Activated T-cell treated with anti-CD3 and anti-CD28 coated beads for 48 hours (primary cell): ENCODE data around the gene EPHB4.
"Not testable (repeated sequence)": the region's sequence is repeated elsewhere in the genome, so short reads cannot be mapped to it uniquely, and the experiment has no call there.

Experiments
- DNase-seq: peaks from one replicate; pipeline ENCODE4 v3.0.0-alpha.2; 2020; ENCODE audit warnings: low read depth

EPHB4 gene

GRCh38 chr7:100819586-100819985 lies 7.7 kb downstream of the EPHB4 start:
- no peak for DNase-seq

- no peak for DNase-seq
Observed at GRCh38 chr7:100818825-100819224, 8.5 kb downstream of the EPHB4 start.

GRCh38 chr7:100818366-100818765 lies 9.0 kb downstream of the EPHB4 start:
- no peak for DNase-seq

GRCh38 chr7:100817097-100817496 lies 10.2 kb downstream of the EPHB4 start:
- no peak for DNase-seq

GRCh38 chr7:100816515-100816914 lies 10.8 kb downstream of the EPHB4 start:
- DNase-seq: not testable (repeated sequence)

- no peak for DNase-seq
Observed at GRCh38 chr7:100812729-100813128, 14.6 kb downstream of the EPHB4 start.

- no peak for DNase-seq
Observed at GRCh38 chr7:100811480-100811879, 15.8 kb downstream of the EPHB4 start.

- no peak for DNase-seq
Observed at GRCh38 chr7:100808354-100808875, 18.9 kb downstream of the EPHB4 start.

GRCh38 chr7:100806883-100807282 lies 20.4 kb downstream of the EPHB4 start:
- DNase-seq: not testable (repeated sequence)

- no peak for DNase-seq
Observed at GRCh38 chr7:100806276-100806675, 21.0 kb downstream of the EPHB4 start.

- no peak for DNase-seq
Observed at GRCh38 chr7:100804681-100805431, 22.5 kb downstream of the EPHB4 start.

GRCh38 chr7:100803398-100804161 lies 23.7 kb downstream of the EPHB4 start:
- DNase-seq: peak; percentile 33

GRCh38 chr7:100802951-100803350 lies 24.4 kb downstream of the EPHB4 start:
- DNase-seq: no peak

- no peak for DNase-seq
Observed at GRCh38 chr7:100801833-100802568, 25.3 kb downstream of the EPHB4 start.

GRCh38 chr7:100799037-100799896 lies 28.1 kb downstream of the EPHB4 start:
- peak; percentile 45 for DNase-seq

GRCh38 chr7:100794741-100795140 lies 32.6 kb downstream of the EPHB4 start:
- DNase-seq: no peak

- DNase-seq: no peak
Observed at GRCh38 chr7:100793806-100794660, 33.3 kb downstream of the EPHB4 start.

- DNase-seq: no peak
Observed at GRCh38 chr7:100791881-100792666, 35.2 kb downstream of the EPHB4 start.

GRCh38 chr7:100789055-100789454 lies 38.3 kb downstream of the EPHB4 start:
- DNase-seq: no peak

- DNase-seq: no peak
Observed at GRCh38 chr7:100786323-100786722, 41.0 kb downstream of the EPHB4 start.
